Measurements from ENCODE around the gene GABRB3. TPM values are rescaled to one million over a fixed set of nuclear protein-coding genes. Genes with fewer than 3 reads are reported as not detected.

GABRB3 gene
- total RNA-seq, 2 experiments from 2014 or later: not detected

DNA sequence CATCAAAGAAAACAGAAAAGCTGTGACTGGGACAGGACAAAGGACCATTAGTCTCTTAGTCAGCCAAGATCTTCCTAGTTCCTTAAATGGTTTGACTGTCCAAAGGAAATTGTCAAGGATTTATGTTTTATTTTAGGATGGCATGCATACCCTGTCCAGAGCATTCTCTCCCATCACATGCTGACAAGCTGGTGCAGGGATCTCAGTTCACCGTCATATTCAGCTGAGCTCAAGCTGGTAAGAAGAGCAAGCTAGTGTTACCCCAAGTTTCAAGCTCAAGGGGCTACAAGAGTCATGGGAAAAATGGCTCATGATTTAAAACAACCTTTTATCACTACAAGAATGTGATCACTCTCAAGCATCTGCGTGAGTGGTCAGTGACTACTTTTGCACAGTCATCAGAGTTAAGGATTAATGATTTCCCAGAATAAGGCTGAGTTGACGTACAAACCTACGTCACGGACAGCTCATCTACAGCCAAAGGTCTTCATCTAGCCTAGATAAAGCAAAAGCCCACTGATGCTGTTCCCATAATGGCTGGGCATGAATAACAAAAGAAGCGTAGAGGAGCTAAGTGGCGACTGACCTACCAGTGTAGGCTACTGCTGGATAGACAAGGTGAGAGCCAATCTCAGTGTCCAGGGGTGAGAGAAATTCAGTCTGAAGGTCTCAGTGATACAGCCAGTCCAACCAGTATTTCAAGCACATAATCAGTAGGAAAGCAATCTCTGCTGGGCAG is 157.5 kb downstream of the GABRB3 start:
- Mint-ChIP-seq H3K9me3 (ENCODE audit: low read depth) (peaks cover 23% of the 10 kb centered on the region), H3K4me1 (no peaks in the 10 kb centered on the region), H3K4me3 (no peak overlapping the region), H3K27me3 (no peaks in the 10 kb centered on the region), H3K27ac (no peak overlapping the region), H3K36me3 (ENCODE audit: low read depth) (no peaks in the 10 kb centered on the region)
- no peak for DNase-seq
- intact Hi-C loops (cut with DNase I, micrococcal nuclease): no loop called here
- ChIA-PET POLR2A (no interaction called here), CTCF (no interaction called here)
- ATAC-seq: no peak

- no peaks in the 10 kb centered on the region for H3K27me3 Mint-ChIP-seq
- CTCF ChIA-PET: no interaction called here
- DNase-seq: no peak
These were observed 158.1 kb downstream of the GABRB3 start for GRCh38 chr15:26614734-26615133.

GRCh38 chr15:26598704-26599103 is 174.2 kb downstream of the GABRB3 start:
- Mint-ChIP-seq H3K4me1 (no peaks in the 10 kb centered on the region), H3K27me3 (no peaks in the 10 kb centered on the region), H3K9me3 (ENCODE audit: low read depth) (peaks cover 27% of the 10 kb centered on the region), H3K4me3 (no peak overlapping the region), H3K36me3 (ENCODE audit: low read depth) (no peaks in the 10 kb centered on the region), H3K27ac (no peak overlapping the region)
- no peak for DNase-seq
- ChIA-PET CTCF (no interaction called here), POLR2A (no interaction called here)
- intact Hi-C loops (cut with DNase I, micrococcal nuclease): no loop called here
- ATAC-seq: no peak

More at GRCh38 chr15:26614734-26615133, 158.1 kb downstream of the GABRB3 start:
- H3K27ac Mint-ChIP-seq: no peak overlapping the region
- POLR2A ChIA-PET: no interaction called here
- no peaks in the 10 kb centered on the region for H3K4me1 Mint-ChIP-seq
- no peak overlapping the region for H3K4me3 Mint-ChIP-seq
- ATAC-seq: no peak
- peaks cover 21% of the 10 kb centered on the region for H3K9me3 Mint-ChIP-seq (ENCODE audit: low read depth)
- intact Hi-C loops (cut with DNase I, micrococcal nuclease): no loop called here
- no peaks in the 10 kb centered on the region for H3K36me3 Mint-ChIP-seq (ENCODE audit: low read depth)

DNA sequence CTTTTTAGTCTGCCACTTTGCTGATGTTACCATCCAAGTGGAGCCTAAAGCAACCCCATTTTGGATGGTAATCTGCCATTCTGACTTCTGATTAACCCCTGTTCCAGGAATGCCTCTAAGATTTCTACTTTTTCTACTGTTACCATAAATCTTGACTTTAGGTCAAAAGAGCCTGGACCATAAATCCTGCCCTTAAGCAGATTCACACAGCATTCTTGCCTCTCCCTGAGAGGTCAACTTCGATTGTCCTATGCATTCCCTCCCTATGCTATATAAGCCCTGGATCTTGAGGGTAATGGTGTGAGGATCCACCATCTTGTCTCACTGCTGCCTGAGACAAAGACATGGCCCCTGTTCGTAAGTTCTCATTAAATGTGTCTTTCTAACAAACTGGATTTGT is 177.3 kb downstream of the GABRB3 start:
- ATAC-seq (no peak), DNase-seq (no peak)
- Mint-ChIP-seq H3K27ac (no peak overlapping the region), H3K27me3 (no peaks in the 10 kb centered on the region), H3K4me1 (no peaks in the 10 kb centered on the region), H3K9me3 (ENCODE audit: low read depth) (peaks cover 15% of the 10 kb centered on the region), H3K36me3 (ENCODE audit: low read depth) (no peaks in the 10 kb centered on the region), H3K4me3 (no peak overlapping the region)
- intact Hi-C loops (cut with DNase I, micrococcal nuclease): no loop called here
- CTCF ChIA-PET: no interaction called here
- POLR2A ChIA-PET: no interaction called here

- ChIA-PET POLR2A (no interaction called here), CTCF (no interaction called here)
- Mint-ChIP-seq H3K27ac (no peak overlapping the region), H3K27me3 (no peaks in the 10 kb centered on the region), H3K4me1 (no peaks in the 10 kb centered on the region), H3K4me3 (no peak overlapping the region), H3K9me3 (ENCODE audit: low read depth) (peaks cover 11% of the 10 kb centered on the region), H3K36me3 (ENCODE audit: low read depth) (no peaks in the 10 kb centered on the region)
- ATAC-seq: no peak
- DNase-seq: no peak
- intact Hi-C loops (cut with DNase I, micrococcal nuclease): loop anchor here in 1 of 2 experiments (5.0 kb wide), 1 partner anchor 338 kb away; no protein-coding TSS in a partner anchor
These were observed 182.2 kb downstream of the GABRB3 start for GRCh38 chr15:26590676-26591075.

DNA sequence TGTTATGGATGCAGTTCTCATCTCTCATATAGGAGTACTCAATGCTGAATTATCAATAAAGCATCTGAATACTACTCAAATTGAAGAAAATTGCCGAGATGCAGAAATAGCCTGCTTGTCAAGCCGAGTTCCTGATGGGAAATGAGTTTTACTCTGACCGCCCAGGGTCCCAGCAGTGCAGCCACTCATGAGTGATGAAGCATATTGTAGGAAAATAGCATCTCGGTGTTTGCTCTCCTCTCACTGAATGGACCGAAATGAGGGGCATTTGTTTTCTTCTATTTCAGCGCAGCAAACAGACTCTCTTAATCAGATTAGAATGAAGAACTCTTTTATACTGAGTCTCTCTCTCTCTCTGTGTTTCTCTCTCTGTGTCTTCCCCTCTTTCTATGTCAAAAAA is 190.0 kb downstream of the GABRB3 start:
- Mint-ChIP-seq H3K27ac (no peak overlapping the region), H3K27me3 (no peaks in the 10 kb centered on the region), H3K4me1 (no peaks in the 10 kb centered on the region), H3K36me3 (ENCODE audit: low read depth) (no peaks in the 10 kb centered on the region), H3K9me3 (ENCODE audit: low read depth) (peaks cover 21% of the 10 kb centered on the region), H3K4me3 (no peak overlapping the region)
- DNase-seq: no peak
- ATAC-seq: no peak
- intact Hi-C loops (cut with DNase I, micrococcal nuclease): no loop called here
- ChIA-PET POLR2A (no interaction called here), CTCF (no interaction called here)

DNA sequence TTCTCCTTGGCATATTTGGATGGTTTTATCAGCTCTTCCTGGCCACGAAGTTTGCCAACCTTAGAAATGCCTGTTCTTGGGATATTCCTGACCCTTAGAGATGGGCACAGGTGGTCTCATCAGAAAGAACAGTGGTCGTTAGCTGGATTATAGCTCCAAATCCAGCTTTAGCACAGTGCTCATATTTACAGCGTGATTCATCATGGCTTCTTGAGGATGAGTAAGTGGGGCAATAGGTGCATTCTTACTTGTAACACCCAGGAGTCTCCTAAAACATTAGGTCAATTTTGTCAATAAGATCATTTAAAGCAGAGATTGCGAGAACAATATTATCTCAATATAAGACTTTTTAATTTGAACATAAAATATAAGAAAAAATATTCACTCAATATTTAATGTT is 191.9 kb downstream of the GABRB3 start:
- CTCF ChIA-PET: interaction anchor here (0.5 to 0.7 kb wide), 2 partner anchors 13 to 536 kb away, joined by 3 read pairs; no protein-coding TSS in a partner anchor
- intact Hi-C loops (cut with DNase I, micrococcal nuclease): no loop called here
- H3K9me3 Mint-ChIP-seq (ENCODE audit: low read depth): peaks cover 16% of the 10 kb centered on the region
- no peaks in the 10 kb centered on the region for H3K36me3 Mint-ChIP-seq (ENCODE audit: low read depth)
- POLR2A ChIA-PET: no interaction called here
- no peak for DNase-seq
- H3K27me3 Mint-ChIP-seq: no peaks in the 10 kb centered on the region
- no peak overlapping the region for H3K4me3 Mint-ChIP-seq
- H3K27ac Mint-ChIP-seq: no peak overlapping the region
- H3K4me1 Mint-ChIP-seq: no peaks in the 10 kb centered on the region
- ATAC-seq: no peak

- H3K4me3 Mint-ChIP-seq: no peak overlapping the region
- ChIA-PET POLR2A (interaction anchor here (0.5 kb wide), 1 partner anchor 9 kb away, joined by 3 read pairs; no protein-coding TSS in a partner anchor), CTCF (no interaction called here)
- intact Hi-C loops (cut with DNase I, micrococcal nuclease): loop anchor here in 1 of 2 experiments (10.0 kb wide), 1 partner anchor 58 kb away; no protein-coding TSS in a partner anchor
- no peak overlapping the region for H3K27ac Mint-ChIP-seq
- no peaks in the 10 kb centered on the region for H3K27me3 Mint-ChIP-seq
- no peak for ATAC-seq
- H3K4me1 Mint-ChIP-seq: no peaks in the 10 kb centered on the region
- no peaks in the 10 kb centered on the region for H3K36me3 Mint-ChIP-seq (ENCODE audit: low read depth)
- H3K9me3 Mint-ChIP-seq (ENCODE audit: low read depth): peaks cover 21% of the 10 kb centered on the region
- no peak for DNase-seq
These were observed 200.1 kb downstream of the GABRB3 start for GRCh38 chr15:26572602-26573350.

GRCh38 chr15:26571346-26571745 is 201.5 kb downstream of the GABRB3 start:
- H3K4me1 Mint-ChIP-seq: no peaks in the 10 kb centered on the region
- ChIA-PET POLR2A (no interaction called here), CTCF (no interaction called here)
- peaks cover 27% of the 10 kb centered on the region for H3K9me3 Mint-ChIP-seq (ENCODE audit: low read depth)
- H3K36me3 Mint-ChIP-seq (ENCODE audit: low read depth): no peaks in the 10 kb centered on the region
- ATAC-seq (no peak), DNase-seq (no peak)
- H3K4me3 Mint-ChIP-seq: no peak overlapping the region
- intact Hi-C loops (cut with DNase I, micrococcal nuclease): loop anchor here in 1 of 2 experiments (10.0 kb wide), 1 partner anchor 57 kb away; no protein-coding TSS in a partner anchor
- H3K27ac Mint-ChIP-seq: no peak overlapping the region
- H3K27me3 Mint-ChIP-seq: no peaks in the 10 kb centered on the region

GRCh38 chr15:26565542-26565941 is 207.3 kb downstream of the GABRB3 start:
- CTCF ChIA-PET: no interaction called here
- Mint-ChIP-seq H3K4me3 (no peak overlapping the region), H3K27me3 (no peaks in the 10 kb centered on the region)

GRCh38 chr15:26564361-26564760 is 208.5 kb downstream of the GABRB3 start:
- no peaks in the 10 kb centered on the region for H3K27me3 Mint-ChIP-seq
- H3K4me1 Mint-ChIP-seq: no peaks in the 10 kb centered on the region
- CTCF ChIA-PET: no interaction called here
- H3K36me3 Mint-ChIP-seq (ENCODE audit: low read depth): no peaks in the 10 kb centered on the region
- ATAC-seq (no peak), DNase-seq (no peak)
- H3K27ac Mint-ChIP-seq: no peak overlapping the region
- H3K4me3 Mint-ChIP-seq: no peak overlapping the region
- peaks cover 12% of the 10 kb centered on the region for H3K9me3 Mint-ChIP-seq (ENCODE audit: low read depth)
- POLR2A ChIA-PET: no interaction called here
- intact Hi-C loops (cut with DNase I, micrococcal nuclease): no loop called here

More at GRCh38 chr15:26565542-26565941, 207.3 kb downstream of the GABRB3 start:
- intact Hi-C loops (cut with DNase I, micrococcal nuclease): no loop called here
- no peak for ATAC-seq
- H3K9me3 Mint-ChIP-seq (ENCODE audit: low read depth): peaks cover 15% of the 10 kb centered on the region
- POLR2A ChIA-PET: no interaction called here
- H3K27ac Mint-ChIP-seq: no peak overlapping the region
- DNase-seq: no peak
- H3K4me1 Mint-ChIP-seq: no peaks in the 10 kb centered on the region
- no peaks in the 10 kb centered on the region for H3K36me3 Mint-ChIP-seq (ENCODE audit: low read depth)

DNA sequence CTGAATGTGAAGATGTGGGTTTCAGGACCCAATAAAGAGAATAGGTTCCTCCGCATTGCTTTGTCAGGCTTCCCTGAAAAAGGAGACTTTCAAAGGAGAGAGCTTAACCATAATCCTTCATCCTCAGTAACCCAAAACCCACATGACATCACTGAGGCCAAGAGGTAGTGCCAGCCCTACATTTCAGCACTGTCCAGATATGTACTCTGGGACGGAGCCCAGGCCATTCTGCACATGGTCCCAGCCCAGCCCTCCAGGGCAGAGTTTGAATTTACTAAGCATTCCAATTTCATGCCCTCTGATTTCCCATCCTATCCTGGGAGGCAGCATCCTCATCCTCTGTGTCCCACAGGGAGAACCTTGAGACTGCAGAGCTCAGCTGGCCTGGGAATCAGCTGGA is 210.5 kb downstream of the GABRB3 start:
- no peak overlapping the region for H3K4me3 Mint-ChIP-seq
- ATAC-seq (no peak), DNase-seq (no peak)
- H3K4me1 Mint-ChIP-seq: no peaks in the 10 kb centered on the region
- ChIA-PET CTCF (interaction anchor here (0.6 kb wide), 1 partner anchor 442 kb away, joined by 3 read pairs; no protein-coding TSS in a partner anchor), POLR2A (no interaction called here)
- intact Hi-C loops (cut with DNase I, micrococcal nuclease): no loop called here
- H3K36me3 Mint-ChIP-seq (ENCODE audit: low read depth): no peaks in the 10 kb centered on the region
- H3K27me3 Mint-ChIP-seq: no peaks in the 10 kb centered on the region
- no peak overlapping the region for H3K27ac Mint-ChIP-seq
- peaks cover 12% of the 10 kb centered on the region for H3K9me3 Mint-ChIP-seq (ENCODE audit: low read depth)

Data from activated CD4-positive, alpha-beta T cell treated with anti-CD3 and anti-CD28 coated beads for 36 hours (primary cell).